ENCODE data around the gene NAA10.

DNA sequence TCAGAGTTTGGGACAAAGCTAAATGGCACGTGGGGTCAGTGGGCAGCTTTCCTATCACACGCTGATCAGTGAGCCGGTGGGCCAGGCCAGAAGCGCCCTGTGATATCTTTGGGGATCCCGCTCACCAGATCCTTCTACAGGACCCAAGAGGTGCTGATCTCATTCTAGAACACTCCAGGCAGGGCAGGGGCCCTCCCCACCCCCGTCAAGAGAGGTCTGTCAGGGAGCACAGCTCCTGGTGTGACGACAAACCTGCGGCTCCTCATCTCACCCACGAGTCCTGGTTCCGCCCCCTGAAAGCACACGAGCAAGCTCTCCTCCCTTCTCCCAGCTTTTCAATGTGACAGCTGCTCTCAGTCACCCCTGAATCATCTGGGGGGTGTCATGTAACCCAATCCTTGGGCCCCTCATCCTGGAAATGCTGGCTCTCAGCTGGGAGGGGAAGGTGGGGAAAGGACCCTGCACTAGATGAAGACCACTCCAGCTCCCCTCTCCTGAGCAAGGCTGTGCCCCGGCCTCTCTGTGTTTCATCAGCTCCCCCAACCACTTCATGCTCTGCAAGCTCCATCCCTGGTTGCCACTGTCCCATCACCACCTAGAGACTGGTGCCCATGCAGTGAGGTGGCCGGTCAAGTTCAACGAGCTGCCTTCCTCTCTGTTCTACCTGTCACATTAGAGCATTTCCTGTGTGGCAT lies 32.2 kb upstream of the NAA10 start:
- no peak for TF ChIP-seq ZSCAN9 (CRISPR knock-in tag; IDR thresholded peaks at IDR 0.05; ENCODE audit: borderline replicate concordance)
- no peak for TF ChIP-seq FOXA1 (IDR thresholded peaks at IDR 0.05)
- no peak for TF ChIP-seq FOXA1 (CRISPR knock-in tag; IDR thresholded peaks at IDR 0.05)
- TF ChIP-seq HNRNPL (IDR thresholded peaks at IDR 0.05; ENCODE audit: low read depth, low read length) = no peak
- no peak for TF ChIP-seq ZNF333 (CRISPR knock-in tag; IDR thresholded peaks at IDR 0.05; ENCODE audit: borderline replicate concordance)
- no peak for TF ChIP-seq CBX1 (IDR thresholded peaks at IDR 0.05; ENCODE audit: low read depth)
- no peak for TF ChIP-seq HOXA3 (CRISPR knock-in tag; IDR thresholded peaks at IDR 0.05)
- no peak for TF ChIP-seq DNMT1 (CRISPR knock-in tag; IDR thresholded peaks at IDR 0.05)
